Panc1 (cell line): ENCODE data around the gene MID2.

ENCODE experiments used
- POLR2AphosphoS5 ChIP-seq: IDR thresholded peaks from 2 replicates; pipeline ENCODE4 v1.6.1; 2012; ENCODE audit warnings: mild to moderate bottlenecking, low read depth, low read length, moderate library complexity
- TF ChIP-seq, protein P1 (sequence below): fragments of 450-650 bp; IDR thresholded peaks from 2 replicates; pipeline ENCODE4 v1.5.1; 2017; ENCODE audit warnings: mild to moderate bottlenecking
- TF ChIP-seq, protein P2 (sequence below), 2 experiments: IDR thresholded peaks; 2 replicates each; pipeline ENCODE4 v1.6.1; 2011 to 2012; ENCODE audit warnings: low read depth in 2 of 2, control low read depth in 1 of 2, low read length in 1 of 2, mild to moderate bottlenecking in 1 of 2, moderate library complexity in 1 of 2; ENCODE audit not compliant: insufficient read depth in 1 of 2

GRCh38 chrX:107861056-107861455 is 35.4 kb downstream of the MID2 start:
- no peak for TF ChIP-seq POLR2AphosphoS5
- TF ChIP-seq, protein P1, sequence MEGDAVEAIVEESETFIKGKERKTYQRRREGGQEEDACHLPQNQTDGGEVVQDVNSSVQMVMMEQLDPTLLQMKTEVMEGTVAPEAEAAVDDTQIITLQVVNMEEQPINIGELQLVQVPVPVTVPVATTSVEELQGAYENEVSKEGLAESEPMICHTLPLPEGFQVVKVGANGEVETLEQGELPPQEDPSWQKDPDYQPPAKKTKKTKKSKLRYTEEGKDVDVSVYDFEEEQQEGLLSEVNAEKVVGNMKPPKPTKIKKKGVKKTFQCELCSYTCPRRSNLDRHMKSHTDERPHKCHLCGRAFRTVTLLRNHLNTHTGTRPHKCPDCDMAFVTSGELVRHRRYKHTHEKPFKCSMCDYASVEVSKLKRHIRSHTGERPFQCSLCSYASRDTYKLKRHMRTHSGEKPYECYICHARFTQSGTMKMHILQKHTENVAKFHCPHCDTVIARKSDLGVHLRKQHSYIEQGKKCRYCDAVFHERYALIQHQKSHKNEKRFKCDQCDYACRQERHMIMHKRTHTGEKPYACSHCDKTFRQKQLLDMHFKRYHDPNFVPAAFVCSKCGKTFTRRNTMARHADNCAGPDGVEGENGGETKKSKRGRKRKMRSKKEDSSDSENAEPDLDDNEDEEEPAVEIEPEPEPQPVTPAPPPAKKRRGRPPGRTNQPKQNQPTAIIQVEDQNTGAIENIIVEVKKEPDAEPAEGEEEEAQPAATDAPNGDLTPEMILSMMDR: no peak
- TF ChIP-seq, protein P2, sequence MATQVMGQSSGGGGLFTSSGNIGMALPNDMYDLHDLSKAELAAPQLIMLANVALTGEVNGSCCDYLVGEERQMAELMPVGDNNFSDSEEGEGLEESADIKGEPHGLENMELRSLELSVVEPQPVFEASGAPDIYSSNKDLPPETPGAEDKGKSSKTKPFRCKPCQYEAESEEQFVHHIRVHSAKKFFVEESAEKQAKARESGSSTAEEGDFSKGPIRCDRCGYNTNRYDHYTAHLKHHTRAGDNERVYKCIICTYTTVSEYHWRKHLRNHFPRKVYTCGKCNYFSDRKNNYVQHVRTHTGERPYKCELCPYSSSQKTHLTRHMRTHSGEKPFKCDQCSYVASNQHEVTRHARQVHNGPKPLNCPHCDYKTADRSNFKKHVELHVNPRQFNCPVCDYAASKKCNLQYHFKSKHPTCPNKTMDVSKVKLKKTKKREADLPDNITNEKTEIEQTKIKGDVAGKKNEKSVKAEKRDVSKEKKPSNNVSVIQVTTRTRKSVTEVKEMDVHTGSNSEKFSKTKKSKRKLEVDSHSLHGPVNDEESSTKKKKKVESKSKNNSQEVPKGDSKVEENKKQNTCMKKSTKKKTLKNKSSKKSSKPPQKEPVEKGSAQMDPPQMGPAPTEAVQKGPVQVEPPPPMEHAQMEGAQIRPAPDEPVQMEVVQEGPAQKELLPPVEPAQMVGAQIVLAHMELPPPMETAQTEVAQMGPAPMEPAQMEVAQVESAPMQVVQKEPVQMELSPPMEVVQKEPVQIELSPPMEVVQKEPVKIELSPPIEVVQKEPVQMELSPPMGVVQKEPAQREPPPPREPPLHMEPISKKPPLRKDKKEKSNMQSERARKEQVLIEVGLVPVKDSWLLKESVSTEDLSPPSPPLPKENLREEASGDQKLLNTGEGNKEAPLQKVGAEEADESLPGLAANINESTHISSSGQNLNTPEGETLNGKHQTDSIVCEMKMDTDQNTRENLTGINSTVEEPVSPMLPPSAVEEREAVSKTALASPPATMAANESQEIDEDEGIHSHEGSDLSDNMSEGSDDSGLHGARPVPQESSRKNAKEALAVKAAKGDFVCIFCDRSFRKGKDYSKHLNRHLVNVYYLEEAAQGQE (IDR thresholded peaks at IDR 0.05; ENCODE audit: insufficient read depth in 1 of 2, low read depth in 2 of 2, low read length in 1 of 2): no peak
